SU-DHL-6 (cell line): Measurements from ENCODE around the gene HK1.

Source experiments
- H2AFZ ChIP-seq: fragments of 200-600 bp; sonication (generic); 2 replicates; pipeline ENCODE4 v1.6.1; 2014; ENCODE audit warnings: low read depth, mild to moderate bottlenecking, moderate library complexity, mixed read lengths, antibody characterized with exemption, low read length; ENCODE audit not compliant: severe bottlenecking
- H3F3A ChIP-seq: fragments of 200-600 bp; shearing (Covaris generic); 2 replicates; pipeline ENCODE4 v1.6.0; 2016; ENCODE audit warnings: antibody characterized with exemption, mild to moderate bottlenecking; ENCODE audit not compliant: insufficient read depth
- H3K27ac ChIP-seq: fragments of 200-600 bp; sonication (generic); 2 replicates; pipeline ENCODE4 v1.5.1; 2016; ENCODE audit warnings: low read depth, mild to moderate bottlenecking, low read length, moderate library complexity, mixed read lengths
- H3K27me3 ChIP-seq: fragments of 200-600 bp; sonication (generic), shearing (Covaris generic); 2 replicates; pipeline ENCODE4 v1.6.0; 2014; ENCODE audit warnings: mild to moderate bottlenecking, low read length
- H3K36me3 ChIP-seq: fragments of 200-600 bp; sonication (generic); 2 replicates; pipeline ENCODE4 v1.6.1; 2014; ENCODE audit warnings: mild to moderate bottlenecking, low read length, mixed read lengths
- H3K4me2 ChIP-seq: fragments of 300-600, 200-600 bp; shearing (Covaris generic), sonication (generic); 2 replicates; pipeline ENCODE4 v1.6.0; 2014; ENCODE audit warnings: low read length, low read depth, mild to moderate bottlenecking; ENCODE audit not compliant: poor library complexity, severe bottlenecking
- H3K4me3 ChIP-seq: fragments of 200-600 bp; sonication (generic); 2 replicates; pipeline ENCODE4 v1.5.1; 2014; ENCODE audit warnings: antibody characterized with exemption, low read length, mild to moderate bottlenecking, mixed read lengths; ENCODE audit not compliant: insufficient read depth, poor library complexity, severe bottlenecking
- H3K79me2 ChIP-seq: fragments of 200-600 bp; sonication (generic); 2 replicates; pipeline ENCODE4 v1.6.1; 2014; ENCODE audit warnings: mild to moderate bottlenecking, low read length, moderate library complexity; ENCODE audit not compliant: insufficient read depth
- H3K9ac ChIP-seq: fragments of 200-600 bp; sonication (generic); 2 replicates; pipeline ENCODE4 v1.7.0; 2014; ENCODE audit warnings: mild to moderate bottlenecking, low read length
- H3K9me2 ChIP-seq: fragments of 200-600 bp; sonication (generic); replicated peaks from 2 replicates; pipeline ENCODE4 v1.6.1; 2014; ENCODE audit warnings: low read length; ENCODE audit not compliant: insufficient read depth
- H3K9me3 ChIP-seq: fragments of 200-600 bp; sonication (generic); 2 replicates; pipeline ENCODE4 v1.6.1; 2014; ENCODE audit warnings: low read length, mixed read lengths; ENCODE audit not compliant: insufficient read depth
- H4K20me1 ChIP-seq: fragments of 200-600 bp; sonication (generic); 2 replicates; pipeline ENCODE4 v1.6.1; 2014; ENCODE audit warnings: low read depth, mild to moderate bottlenecking, antibody characterized with exemption, low read length, moderate library complexity, mixed read lengths
- CTCF ChIP-seq: fragments of 200-600 bp; sonication (generic); IDR thresholded peaks from one replicate; pipeline ENCODE4 v1.5.1; 2017; ENCODE audit warnings: antibody characterized with exemption, mild to moderate bottlenecking, low read length, moderate library complexity; ENCODE audit not compliant: insufficient read depth, poor library complexity, severe bottlenecking
- EZH2phosphoT487 ChIP-seq: fragments of 200-600 bp; sonication (generic), shearing (Covaris generic); conservative IDR thresholded peaks from 2 replicates; pipeline ENCODE4 v1.6.1; 2018; ENCODE audit warnings: mild to moderate bottlenecking, antibody characterized with exemption, low read length, moderate library complexity, mixed read lengths

The HK1 gene

GRCh38 chr10:69409968-69410367 lies 131.7 kb downstream of the HK1 start:
- Histone ChIP-seq H3K4me3 (no peak overlapping the region), H3K9me2 (no peaks in the 10 kb centered on the region), H3K27ac (no peak overlapping the region), H3K79me2 (no peaks in the 10 kb centered on the region), H2AFZ (no peak overlapping the region), H3K27me3 (no peaks in the 10 kb centered on the region), H3K4me2 (no peak overlapping the region), H4K20me1 (no peaks in the 10 kb centered on the region), H3K9me3 (no peaks in the 10 kb centered on the region), H3K9ac (no peak overlapping the region), H3F3A (no peaks in the 10 kb centered on the region; the same call in 1 of the 2 replicates), H3K36me3 (no peaks in the 10 kb centered on the region)
- TF ChIP-seq CTCF (no peak), EZH2phosphoT487 (no peak)

- Histone ChIP-seq H4K20me1 (no peaks in the 10 kb centered on the region), H3F3A (no peaks in the 10 kb centered on the region; the same call in 1 of the 2 replicates), H3K27ac (no peak overlapping the region), H2AFZ (no peak overlapping the region), H3K27me3 (no peaks in the 10 kb centered on the region), H3K79me2 (no peaks in the 10 kb centered on the region), H3K36me3 (no peaks in the 10 kb centered on the region), H3K9me2 (no peaks in the 10 kb centered on the region), H3K9me3 (no peaks in the 10 kb centered on the region), H3K9ac (no peak overlapping the region), H3K4me2 (no peak overlapping the region), H3K4me3 (no peak overlapping the region)
- no peak for TF ChIP-seq CTCF
- no peak for TF ChIP-seq EZH2phosphoT487
Measured at GRCh38 chr10:69410487-69410886, 132.2 kb downstream of the HK1 start.

- Histone ChIP-seq H4K20me1 (no peaks in the 10 kb centered on the region), H3K4me2 (no peak overlapping the region), H3K27me3 (no peaks in the 10 kb centered on the region), H3K79me2 (no peaks in the 10 kb centered on the region), H3K9me3 (no peaks in the 10 kb centered on the region), H3K9ac (no peak overlapping the region), H3K36me3 (no peaks in the 10 kb centered on the region), H3K4me3 (no peak overlapping the region), H3F3A (no peaks in the 10 kb centered on the region; the same call in 1 of the 2 replicates), H2AFZ (no peak overlapping the region), H3K27ac (no peak overlapping the region), H3K9me2 (no peaks in the 10 kb centered on the region)
- TF ChIP-seq CTCF: no peak
- TF ChIP-seq EZH2phosphoT487: no peak
Measured at GRCh38 chr10:69411476-69411875, 133.2 kb downstream of the HK1 start.
